Fibroblast of lung (primary cell): ENCODE results near the gene NEK11.

ENCODE experiments used
- CTCF ChIP-seq, 2 donors: IDR thresholded peaks in 1 of 2; conservative IDR thresholded peaks in 1 of 2; 1 replicate in 1 of 2; 2 replicates in 1 of 2; pipeline ENCODE4 v1.5.1; 2011 to 2012; ENCODE audit warnings: low read length in 2 of 2, control low read depth in 1 of 2, inconsistent platforms in 1 of 2, low read depth in 1 of 2, mild to moderate bottlenecking in 1 of 2
- EZH2 ChIP-seq: IDR thresholded peaks from 2 replicates; pipeline ENCODE4 v1.5.1; 2012; ENCODE audit warnings: low read length, control low read depth, mild to moderate bottlenecking; ENCODE audit errors: missing control alignments

DNA sequence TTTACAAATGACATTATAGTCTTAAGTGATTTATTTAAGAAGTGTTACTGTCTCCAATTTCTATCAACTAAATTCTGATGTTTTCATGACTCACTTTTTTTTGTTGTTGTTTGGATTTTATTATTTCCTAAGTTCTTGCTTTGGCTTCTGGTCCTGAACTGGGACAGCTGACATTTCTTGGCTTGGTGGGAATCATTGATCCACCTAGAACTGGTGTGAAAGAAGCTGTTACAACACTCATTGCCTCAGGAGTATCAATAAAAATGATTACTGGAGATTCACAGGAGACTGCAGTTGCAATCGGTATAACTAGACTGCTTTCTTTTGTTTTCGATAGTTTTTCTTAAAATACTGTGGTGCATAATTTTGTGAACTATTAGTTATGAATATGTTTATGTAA is 47.6 kb upstream of the NEK11 start:
- no peak for TF ChIP-seq CTCF (conservative IDR thresholded peaks at IDR 0.05 in 1 of 2, IDR thresholded peaks at IDR 0.05 in 1 of 2; ENCODE audit: low read depth in 1 of 2, low read length in 2 of 2)
- TF ChIP-seq EZH2 = no peak
